ENCODE results near the gene PRR23C.
"Not testable (repeated sequence)": the region's sequence is repeated elsewhere in the genome, so short reads cannot be mapped to it uniquely, and the experiment has no call there.

Gene PRR23C

GRCh38 chr3:139044366-139045210 is at the start of gene PRR23C:
PRR23C (minus strand) TSS chr3:139044892; CDS start chr3:139044620, 272 bp downstream.
- DNase-seq (ENCODE audit: low read depth) = no peak

GRCh38 chr3:139093840-139094239 is 49.1 kb upstream of the PRR23C start:
- no peak for DNase-seq (ENCODE audit: low read depth)

GRCh38 chr3:139088462-139089324 is 44.0 kb upstream of the PRR23C start:
- no peak for DNase-seq (ENCODE audit: low read depth)

- DNase-seq (ENCODE audit: low read depth) = no peak
Measured at GRCh38 chr3:139087621-139088020, 42.9 kb upstream of the PRR23C start.

- DNase-seq (ENCODE audit: low read depth) = no peak
Measured at GRCh38 chr3:139084176-139084575, 39.5 kb upstream of the PRR23C start.

GRCh38 chr3:139074565-139075115 is 29.9 kb upstream of the PRR23C start:
- no peak for DNase-seq (ENCODE audit: low read depth)

GRCh38 chr3:139062918-139063317 is 18.2 kb upstream of the PRR23C start:
- DNase-seq (ENCODE audit: low read depth) = no peak

GRCh38 chr3:139052802-139053600 is 8.3 kb upstream of the PRR23C start:
- DNase-seq (ENCODE audit: low read depth) = no peak

GRCh38 chr3:139043554-139044365 is 932 bp downstream of the PRR23C start:
- no peak for DNase-seq (ENCODE audit: low read depth)

- DNase-seq (ENCODE audit: low read depth) = no peak
Measured at GRCh38 chr3:139037478-139037877, 7.2 kb downstream of the PRR23C start.

- no peak for DNase-seq (ENCODE audit: low read depth)
Measured at GRCh38 chr3:139032326-139033002, 12.2 kb downstream of the PRR23C start.

- not testable (repeated sequence) for DNase-seq (ENCODE audit: low read depth)
Measured at GRCh38 chr3:139030576-139030975, 14.1 kb downstream of the PRR23C start.

- no peak for DNase-seq (ENCODE audit: low read depth)
Measured at GRCh38 chr3:139024968-139025367, 19.7 kb downstream of the PRR23C start.

- DNase-seq (ENCODE audit: low read depth) = no peak
Measured at GRCh38 chr3:139020868-139021234, 23.8 kb downstream of the PRR23C start, which contains the start of gene PRR23B. PRR23B (minus strand) TSS chr3:139020926; CDS start chr3:139020661, 265 bp downstream.

- DNase-seq (ENCODE audit: low read depth) = no peak
Measured at GRCh38 chr3:139020036-139020867, 24.4 kb downstream of the PRR23C start.

GRCh38 chr3:139016430-139017048 is 28.2 kb downstream of the PRR23C start:
- DNase-seq (ENCODE audit: low read depth) = no peak

- no peak for DNase-seq (ENCODE audit: low read depth)
Measured at GRCh38 chr3:139006051-139006716, 38.5 kb downstream of the PRR23C start, which contains the start of gene PRR23A. PRR23A (minus strand) TSS chr3:139006268; CDS start chr3:139006268, 0 bp downstream.

GRCh38 chr3:139005356-139005993 is 39.2 kb downstream of the PRR23C start:
- no peak for DNase-seq (ENCODE audit: low read depth)

All from HS-27A (cell line).